Kidney (tissue), 14 donors: ENCODE data around the gene FBXO9. TPM values are rescaled to one million over a fixed set of nuclear protein-coding genes. Genes with fewer than 3 reads are reported as not detected.
"Not testable (repeated sequence)": the region's sequence is repeated elsewhere in the genome, so short reads cannot be mapped to it uniquely, and the experiment has no call there.

Source experiments
- DNase-seq, 5 donors: peaks; one replicate each; pipeline ENCODE4 v3.0.0-alpha.2; 2013 to 2020
- FAIRE-seq: peaks from 2 replicates; lab custom pipeline; 2012; peaks lifted over from hg19 to GRCh38; lab: Jason Lieb, UNC
- H3K27ac ChIP-seq, 2 donors: one replicate each; pipeline ENCODE4 v1.7.0; 2013; ENCODE audit warnings: low read depth in 2 of 2, low read length in 2 of 2, inconsistent platforms in 1 of 2
- H3K27me3 ChIP-seq: one replicate; pipeline ENCODE4 v1.7.1; 2013; ENCODE audit warnings: low read length, inconsistent platforms; ENCODE audit not compliant: control insufficient read depth, insufficient read depth
- H3K36me3 ChIP-seq, 3 donors: one replicate each; pipeline versions ENCODE4 v1.7.0 to v1.7.1; 2013; ENCODE audit warnings: low read length in 3 of 3, control low read depth in 1 of 3, inconsistent platforms in 1 of 3; ENCODE audit not compliant: insufficient read depth in 3 of 3, control insufficient read depth in 2 of 3
- H3K4me1 ChIP-seq, 3 donors: one replicate each; pipeline versions ENCODE4 v1.7.0 to v1.7.1; 2013; ENCODE audit warnings: low read length in 3 of 3, inconsistent platforms in 1 of 3, low read depth in 1 of 3; ENCODE audit not compliant: control insufficient read depth in 2 of 3, insufficient read depth in 2 of 3
- H3K4me3 ChIP-seq, 3 donors: one replicate each; pipeline versions ENCODE4 v1.7.0 to v1.8.1; 2013; ENCODE audit warnings: low read length in 3 of 3, control low read depth in 1 of 3, inconsistent platforms in 1 of 3
- H3K9ac ChIP-seq, 3 donors: one replicate each; pipeline versions ENCODE4 v1.7.0 to v1.7.1; 2013; ENCODE audit warnings: low read length in 3 of 3, control low read depth in 1 of 3, inconsistent platforms in 1 of 3
- H3K9me3 ChIP-seq, 3 donors: one replicate each; pipeline versions ENCODE4 v1.7.0 to v1.7.1; 2013; ENCODE audit warnings: low read length in 3 of 3, control low read depth in 1 of 3, inconsistent platforms in 1 of 3; ENCODE audit not compliant: control insufficient read depth in 2 of 3, insufficient read depth in 1 of 3
- intact Hi-C: fragments of 100-400 bp; cut with DNase I; formaldehyde crosslinking; loops from one replicate; pipeline ENCODE4 v1.11.1; 2022
- polyA plus RNA-seq: library from polyadenylated mRNA; stranded (reverse); fragments of 350-450 nt; fragmentation: Illumina TruSeq; extraction: RNeasy Lipid Tissue Mini Kit (QIAGEN cat#74804); gene quantifications from one replicate; pipeline ENCODE4 v1.2.3, GENCODE V29; 2014; ENCODE audit warnings: low read depth, low replicate concordance; ENCODE audit not compliant: insufficient read depth
- total RNA-seq: library from RNA; stranded (reverse); fragmentation: NEBNext Ultra II Directional; extraction: Animal tissue kit (Norgen Biotek cat#: 25700); gene quantifications from one replicate; pipeline ENCODE4 v1.2.1, GENCODE V29; 2021
- TF ChIP-seq, protein P1 (sequence below): IDR thresholded peaks from 3 replicates; pipeline ENCODE4 v1.5.1; 2012; ENCODE audit warnings: mild to moderate bottlenecking, moderate library complexity, borderline replicate concordance; ENCODE audit not compliant: insufficient read depth; ENCODE audit errors: extremely low read depth
- donor health status: control.
- donor health status: control.
- donor health status: control.
- donor health status: control.
- donor health status: control.
- donor health status: DM: yes; HTN: yes; CAD: no.
- donor health status: Normal renal cell carcinoma (clear cell type).

Gene FBXO9
- total and polyA plus RNA-seq, 2 donors from 2014 or later = 45.2 to 94.7 TPM

DNA sequence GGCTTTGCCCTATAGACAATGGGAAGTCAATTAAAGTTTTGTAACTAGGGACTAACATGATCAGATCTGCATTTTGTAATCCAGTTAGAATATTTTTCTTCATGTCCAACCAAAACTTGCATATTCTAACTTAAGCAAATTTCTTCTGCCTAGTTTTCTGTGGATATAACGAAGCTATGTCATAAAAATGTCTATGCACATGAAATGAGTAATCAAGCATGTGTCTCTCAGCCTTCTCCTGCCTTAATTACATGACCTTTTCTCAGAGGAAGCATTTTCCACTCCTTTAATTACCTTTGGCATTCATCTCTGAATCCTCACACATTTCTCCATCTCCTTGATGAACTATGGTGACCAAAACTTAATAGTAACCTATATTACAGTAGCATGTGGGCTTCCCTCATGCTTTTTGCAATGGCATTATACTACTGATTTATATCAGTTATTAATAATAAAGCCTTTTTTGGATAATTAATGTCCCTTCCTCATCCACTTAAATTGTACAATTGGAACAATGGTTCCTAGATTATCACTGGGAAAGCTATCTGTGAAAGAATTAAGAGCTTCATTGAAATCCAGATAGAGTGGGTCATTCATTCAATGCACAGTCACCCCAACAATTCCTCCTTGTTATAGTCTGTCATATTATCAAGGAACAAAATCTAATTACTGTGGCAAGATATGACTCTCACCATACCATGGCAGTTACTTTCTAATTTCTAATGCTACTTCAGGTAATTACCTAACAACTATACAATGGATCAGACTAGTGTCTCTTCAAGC lies 19.1 kb upstream of the FBXO9 start:
- FAIRE-seq (no peak), DNase-seq (no peak)
- intact Hi-C loops = no loop called here
- Histone ChIP-seq H3K4me3 (no peak overlapping the region), H3K4me1 (peaks cover 0 to 4% (median 0%) of the 10 kb centered on the region in 3 donors), H3K27ac (no peak overlapping the region), H3K36me3 (peaks cover 0 to under 1% (median 0%) of the 10 kb centered on the region in 3 donors), H3K9ac (no peak overlapping the region), H3K9me3 (no peaks in the 10 kb centered on the region), H3K27me3 (no peaks in the 10 kb centered on the region)
- TF ChIP-seq, protein P1, sequence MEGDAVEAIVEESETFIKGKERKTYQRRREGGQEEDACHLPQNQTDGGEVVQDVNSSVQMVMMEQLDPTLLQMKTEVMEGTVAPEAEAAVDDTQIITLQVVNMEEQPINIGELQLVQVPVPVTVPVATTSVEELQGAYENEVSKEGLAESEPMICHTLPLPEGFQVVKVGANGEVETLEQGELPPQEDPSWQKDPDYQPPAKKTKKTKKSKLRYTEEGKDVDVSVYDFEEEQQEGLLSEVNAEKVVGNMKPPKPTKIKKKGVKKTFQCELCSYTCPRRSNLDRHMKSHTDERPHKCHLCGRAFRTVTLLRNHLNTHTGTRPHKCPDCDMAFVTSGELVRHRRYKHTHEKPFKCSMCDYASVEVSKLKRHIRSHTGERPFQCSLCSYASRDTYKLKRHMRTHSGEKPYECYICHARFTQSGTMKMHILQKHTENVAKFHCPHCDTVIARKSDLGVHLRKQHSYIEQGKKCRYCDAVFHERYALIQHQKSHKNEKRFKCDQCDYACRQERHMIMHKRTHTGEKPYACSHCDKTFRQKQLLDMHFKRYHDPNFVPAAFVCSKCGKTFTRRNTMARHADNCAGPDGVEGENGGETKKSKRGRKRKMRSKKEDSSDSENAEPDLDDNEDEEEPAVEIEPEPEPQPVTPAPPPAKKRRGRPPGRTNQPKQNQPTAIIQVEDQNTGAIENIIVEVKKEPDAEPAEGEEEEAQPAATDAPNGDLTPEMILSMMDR = no peak

DNA sequence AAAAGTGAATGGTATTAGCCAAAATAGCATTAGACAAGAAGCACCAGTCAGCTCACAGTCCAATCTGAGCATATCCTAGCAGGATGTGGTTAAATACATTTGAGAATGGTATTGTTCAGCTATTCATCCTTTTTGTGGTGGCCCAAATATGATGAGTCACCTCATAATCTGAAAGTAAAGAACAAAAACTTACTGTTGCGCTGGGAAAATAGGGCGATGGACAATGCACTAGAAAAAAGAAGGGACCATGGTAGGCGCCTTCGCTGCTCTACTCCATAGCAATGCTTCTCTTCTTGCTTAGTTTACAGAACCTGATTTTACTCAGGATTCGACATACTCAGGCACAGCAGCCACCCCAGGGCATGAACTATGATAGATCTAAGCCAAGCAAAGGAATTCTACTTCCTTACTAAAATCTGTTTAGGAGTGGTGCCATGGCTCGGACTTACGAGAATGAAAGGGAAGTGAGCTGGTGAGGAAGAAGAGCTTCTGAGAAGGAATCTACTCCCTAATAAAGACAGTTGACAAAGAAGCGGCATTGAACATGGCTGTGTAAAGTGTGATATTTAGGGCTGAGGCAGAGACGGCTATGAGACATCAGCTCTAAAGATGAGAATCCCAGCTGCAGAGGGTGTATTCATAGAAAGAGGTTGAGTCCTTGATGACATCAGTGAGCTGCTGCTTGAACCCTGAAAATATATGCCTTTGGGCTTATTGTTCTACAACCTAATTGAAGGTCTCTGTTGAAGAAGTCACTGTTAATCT lies 16.6 kb upstream of the FBXO9 start:
- TF ChIP-seq, protein P1 = no peak
- FAIRE-seq = no peak
- peaks cover 0 to 2% (median 0%) of the 10 kb centered on the region in 3 donors for H3K4me1 ChIP-seq
- H3K9me3 ChIP-seq = no peaks in the 10 kb centered on the region
- no peak overlapping the region for H3K4me3 ChIP-seq
- DNase-seq = no peak
- no peak overlapping the region for H3K27ac ChIP-seq
- H3K36me3 ChIP-seq = no peaks in the 10 kb centered on the region
- intact Hi-C loops = no loop called here
- no peak overlapping the region for H3K9ac ChIP-seq
- H3K27me3 ChIP-seq = no peaks in the 10 kb centered on the region

DNA sequence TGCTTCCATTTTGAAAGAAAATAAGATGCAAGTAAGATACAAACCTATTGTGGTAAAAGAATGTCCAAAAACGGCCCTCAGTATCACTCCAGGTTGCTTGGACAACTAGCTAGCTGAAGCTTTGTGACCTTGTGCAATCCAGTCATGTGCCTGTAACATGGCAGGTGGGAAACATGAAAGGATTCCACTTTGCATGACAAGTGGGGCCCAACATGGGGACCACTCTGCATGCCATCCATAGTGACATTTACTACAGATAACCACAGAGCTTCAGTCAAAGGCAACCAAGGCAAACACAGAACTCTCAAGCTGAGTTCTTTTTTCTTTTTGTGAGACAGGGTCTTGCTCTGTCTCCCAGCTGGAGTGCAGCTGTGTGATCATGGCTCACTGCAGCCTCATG lies 15.8 kb upstream of the FBXO9 start:
- intact Hi-C loops = no loop called here

DNA sequence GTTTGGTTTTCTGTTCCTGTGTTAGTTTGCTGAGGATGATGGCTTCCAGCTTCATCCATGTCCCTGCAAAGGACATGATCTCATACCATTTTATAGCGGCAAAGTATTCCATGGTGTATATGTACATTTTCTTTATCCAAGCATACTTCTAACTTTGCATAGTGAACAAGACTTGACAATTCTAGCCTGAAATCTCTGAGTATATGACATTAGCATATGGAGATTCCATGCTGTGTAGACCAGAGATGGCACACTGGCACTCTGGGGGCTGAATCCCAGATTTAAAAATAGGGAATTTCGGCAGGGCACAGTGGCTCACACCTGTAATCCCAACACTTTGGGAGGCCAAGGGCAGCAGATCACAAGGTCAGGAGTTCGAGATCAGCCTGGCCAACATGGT lies 13.1 kb upstream of the FBXO9 start:
- intact Hi-C loops, FAIRE-seq: not testable (repeated sequence)

More for the DNA sequence above, 15.8 kb upstream of the FBXO9 start:
- no peak overlapping the region for H3K9ac ChIP-seq
- H3K4me3 ChIP-seq = no peak overlapping the region
- H3K27ac ChIP-seq = no peak overlapping the region
- H3K27me3 ChIP-seq = no peaks in the 10 kb centered on the region
- FAIRE-seq (no peak), DNase-seq (no peak)
- H3K36me3 ChIP-seq = no peaks in the 10 kb centered on the region
- TF ChIP-seq, protein P1 = no peak
- H3K9me3 ChIP-seq = no peaks in the 10 kb centered on the region
- no peaks in the 10 kb centered on the region for H3K4me1 ChIP-seq

More for the DNA sequence above, 13.1 kb upstream of the FBXO9 start:
- not testable (repeated sequence) for H3K4me3 ChIP-seq, H3K9me3 ChIP-seq, H3K27ac ChIP-seq, H3K36me3 ChIP-seq, H3K27me3 ChIP-seq, DNase-seq, H3K4me1 ChIP-seq, H3K9ac ChIP-seq
